Measurements from ENCODE around the gene AK9.

AK9 gene

DNA sequence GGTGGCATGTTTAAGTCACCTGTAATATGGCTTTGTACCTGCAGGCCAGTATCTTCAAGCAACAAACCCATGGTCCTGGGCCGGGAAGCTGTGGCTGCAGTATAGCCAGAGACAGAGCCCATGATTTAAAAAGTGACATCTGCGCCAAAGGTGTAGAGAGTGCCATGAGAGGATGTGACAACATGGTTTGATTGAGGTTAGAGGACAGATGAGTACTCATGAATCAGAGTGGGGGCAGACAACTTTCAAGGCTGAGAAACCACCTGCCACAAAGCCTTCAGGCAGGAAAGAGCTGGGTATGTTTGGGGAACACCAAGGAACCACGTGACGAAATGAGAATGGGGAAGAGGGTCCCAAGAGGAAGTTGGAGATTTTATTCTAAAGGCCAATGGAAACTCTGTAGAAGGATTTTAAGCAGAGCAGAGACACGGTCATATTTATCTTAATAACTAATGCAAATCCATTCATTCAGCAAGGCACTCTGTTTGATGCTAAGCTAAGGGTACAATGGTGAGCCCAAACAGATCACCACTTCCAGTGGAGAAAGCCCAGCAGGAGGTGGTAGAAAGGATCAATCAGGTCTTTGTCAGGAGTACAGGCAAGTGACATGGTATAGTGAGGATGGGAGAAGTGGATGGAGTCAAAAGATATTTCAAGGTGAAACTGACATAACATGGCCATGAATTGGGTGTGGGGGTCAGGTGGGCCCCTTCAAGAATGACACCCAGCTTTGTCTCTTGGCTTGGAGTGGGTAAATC lies 232.0 kb downstream of the AK9 start:
- no peak for DNase-seq (ENCODE audit: low read depth, low spot score)

DNA sequence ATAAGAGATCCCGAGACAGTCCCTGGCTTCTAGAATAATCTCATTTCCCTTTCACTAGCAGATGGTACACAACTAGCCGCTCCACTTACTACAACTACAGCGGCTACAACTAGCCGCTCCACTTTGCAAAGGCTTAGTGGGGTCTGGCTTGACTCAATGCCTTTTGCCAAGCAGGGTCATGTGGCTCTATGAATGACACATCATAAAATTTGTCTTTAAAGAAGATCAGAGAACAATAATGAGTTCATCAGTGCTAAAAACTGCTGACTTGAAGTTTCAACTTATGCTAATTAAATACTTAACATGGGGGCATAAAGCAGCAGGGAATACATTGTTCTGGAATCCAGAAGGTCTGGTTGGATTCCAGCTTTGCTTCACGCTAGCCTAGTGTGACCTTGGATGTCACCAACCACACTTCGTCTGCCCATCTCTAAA lies 233.4 kb downstream of the AK9 start:
- no peak for DNase-seq (ENCODE audit: low read depth, low spot score)

DNA sequence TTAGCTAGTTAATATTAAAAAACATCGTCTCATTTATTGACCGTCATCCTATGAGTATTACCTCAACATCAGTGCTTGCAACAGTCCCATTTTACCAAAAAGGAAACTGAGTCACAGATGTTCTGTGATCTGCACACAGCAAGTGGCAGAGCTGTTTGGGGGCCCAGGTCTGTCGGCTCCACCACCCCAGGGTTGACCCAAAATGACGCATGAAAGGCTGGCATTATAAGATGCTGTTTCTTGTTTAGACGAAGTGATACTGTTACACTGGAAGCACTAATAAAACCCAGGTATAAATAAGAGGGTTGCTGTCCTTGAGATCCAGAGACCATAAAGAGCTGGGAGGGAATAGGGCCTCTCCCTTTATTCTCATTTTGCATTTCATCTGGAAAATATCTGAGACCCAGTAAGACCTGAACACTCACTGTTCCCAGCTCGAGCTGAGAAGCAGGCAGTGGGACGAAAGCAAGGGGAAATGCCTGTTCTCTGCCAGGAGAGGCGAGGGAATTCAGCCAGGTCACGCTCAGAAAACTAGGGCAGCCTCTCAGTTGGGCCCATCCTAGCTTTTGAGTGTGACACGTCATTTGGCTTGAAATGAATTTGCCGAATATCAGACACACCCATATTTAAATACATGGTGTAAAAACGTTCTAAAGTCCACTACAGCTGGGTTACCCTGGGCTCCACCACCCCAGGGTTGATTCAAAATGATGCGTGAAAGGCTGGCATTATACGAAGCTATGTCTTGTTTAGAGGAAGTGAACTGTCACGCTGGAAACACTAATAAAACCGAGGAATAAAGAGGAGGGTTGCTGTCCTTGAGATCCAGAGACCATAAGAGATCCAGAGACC lies 234.1 kb downstream of the AK9 start:
- DNase-seq (ENCODE audit: low read depth, low spot score), result no peak

DNA sequence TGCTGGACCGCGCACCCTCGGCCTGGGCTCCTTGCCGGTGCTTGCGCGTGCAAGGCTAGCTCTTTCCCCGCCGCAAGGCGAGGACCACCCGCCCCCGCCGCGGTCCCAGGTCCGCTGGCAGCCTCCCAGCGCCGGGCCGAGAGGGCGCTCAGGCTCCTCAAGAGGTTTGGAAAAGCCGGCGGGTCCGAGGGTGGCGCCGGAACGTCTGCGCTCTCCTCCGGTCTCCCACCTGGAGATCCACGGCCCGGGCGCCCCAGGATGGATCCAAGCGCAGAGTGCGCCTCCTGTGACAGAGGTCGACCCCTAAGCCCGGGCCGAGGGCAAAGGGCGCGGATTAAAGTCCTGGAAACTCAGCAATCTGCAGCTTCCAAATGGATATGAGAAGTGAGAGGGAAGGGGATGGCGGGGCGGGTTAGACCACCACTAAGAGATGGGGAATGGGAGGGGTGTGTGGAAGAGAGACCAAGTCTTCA lies 234.9 kb downstream of the AK9 start:
- DNase-seq (ENCODE audit: low read depth, low spot score), result no peak

DNA sequence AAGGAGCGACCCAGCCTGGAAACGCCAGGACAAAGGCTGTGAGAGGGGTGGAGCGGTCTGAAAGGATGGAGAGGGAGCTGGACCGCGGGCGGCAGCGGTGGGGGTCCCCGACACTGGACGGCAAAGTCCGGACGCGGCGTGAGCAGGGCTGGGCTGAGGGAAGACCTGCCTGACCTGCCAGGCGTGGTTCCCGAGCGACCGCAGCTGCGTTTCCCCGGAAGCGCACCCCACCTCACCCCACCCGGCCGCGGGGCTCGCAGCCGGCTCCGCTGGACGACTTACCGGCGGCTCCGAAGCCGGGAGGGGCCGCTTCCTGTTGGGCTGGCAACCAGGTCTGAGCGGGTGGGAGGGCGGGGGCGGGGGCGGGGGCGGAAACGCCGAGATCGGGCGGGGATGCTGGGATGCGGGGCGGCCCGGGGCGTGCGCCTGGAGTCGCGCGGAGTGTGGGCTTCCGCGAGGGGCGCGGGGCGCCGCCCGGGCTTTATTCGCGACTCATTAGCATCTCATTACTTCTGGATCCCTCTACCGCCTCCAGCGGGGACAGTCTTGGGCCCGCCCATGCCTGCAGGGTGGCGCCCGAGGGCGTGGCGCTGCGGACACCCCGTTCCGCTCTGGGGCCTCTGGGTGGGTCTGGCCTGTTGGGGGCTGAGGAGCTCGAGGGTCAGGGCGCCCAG lies 235.4 kb downstream of the AK9 start, which contains the start of gene MICAL1:
Gene MICAL1, minus strand, starts transcription at position 336 of the 674 bp plus-strand sequence. CDS start 1,576 bp downstream, outside the sequence.
- no peak for DNase-seq (ENCODE audit: low read depth, low spot score)

DNA sequence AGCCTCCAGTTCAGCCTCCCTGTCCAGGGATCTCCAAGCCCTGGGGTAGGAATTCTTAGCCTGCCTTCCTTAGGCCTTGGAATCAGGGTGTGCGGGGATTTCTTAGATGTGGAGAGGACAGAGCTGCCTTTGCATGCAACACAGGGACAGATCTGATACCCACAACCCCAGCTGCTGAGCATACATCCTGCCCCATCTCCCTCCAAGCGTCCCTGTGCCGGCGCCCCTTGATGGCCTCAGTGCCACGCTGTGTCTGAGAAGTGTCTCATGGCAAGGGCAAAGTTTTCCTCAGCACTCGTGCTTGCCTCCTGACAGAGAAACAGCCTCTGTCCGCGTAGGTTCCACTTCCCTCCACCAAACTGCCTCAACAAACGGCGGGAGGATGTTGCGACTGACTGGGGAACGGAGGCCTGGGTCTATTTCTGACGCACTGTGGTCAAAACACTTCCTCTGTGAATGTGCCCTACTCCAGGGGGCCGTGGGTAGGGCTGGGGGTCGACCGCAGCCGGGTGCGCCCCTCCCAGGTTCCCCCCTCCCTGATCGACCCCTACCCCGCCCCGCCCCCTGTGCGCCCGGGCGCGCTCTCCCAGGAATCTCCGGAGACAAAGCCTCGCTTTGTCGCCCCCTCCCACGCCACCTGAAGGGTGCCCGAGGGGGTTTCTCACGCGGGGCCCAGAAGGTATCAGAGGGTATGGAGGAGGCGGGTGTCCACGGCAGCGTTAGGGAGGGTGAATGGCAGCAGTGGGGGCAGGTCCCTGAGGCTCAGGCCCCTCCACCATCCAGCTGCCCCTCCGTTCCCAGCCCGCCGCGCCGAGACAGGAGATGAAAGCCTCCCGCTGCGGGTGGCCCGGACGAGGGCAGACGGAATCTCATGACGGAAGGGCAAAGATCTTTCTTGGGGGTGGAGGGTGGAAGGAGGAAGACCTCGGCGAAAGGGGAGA lies 236.2 kb downstream of the AK9 start:
- DNase-seq (ENCODE audit: low read depth, low spot score), result no peak

DNA sequence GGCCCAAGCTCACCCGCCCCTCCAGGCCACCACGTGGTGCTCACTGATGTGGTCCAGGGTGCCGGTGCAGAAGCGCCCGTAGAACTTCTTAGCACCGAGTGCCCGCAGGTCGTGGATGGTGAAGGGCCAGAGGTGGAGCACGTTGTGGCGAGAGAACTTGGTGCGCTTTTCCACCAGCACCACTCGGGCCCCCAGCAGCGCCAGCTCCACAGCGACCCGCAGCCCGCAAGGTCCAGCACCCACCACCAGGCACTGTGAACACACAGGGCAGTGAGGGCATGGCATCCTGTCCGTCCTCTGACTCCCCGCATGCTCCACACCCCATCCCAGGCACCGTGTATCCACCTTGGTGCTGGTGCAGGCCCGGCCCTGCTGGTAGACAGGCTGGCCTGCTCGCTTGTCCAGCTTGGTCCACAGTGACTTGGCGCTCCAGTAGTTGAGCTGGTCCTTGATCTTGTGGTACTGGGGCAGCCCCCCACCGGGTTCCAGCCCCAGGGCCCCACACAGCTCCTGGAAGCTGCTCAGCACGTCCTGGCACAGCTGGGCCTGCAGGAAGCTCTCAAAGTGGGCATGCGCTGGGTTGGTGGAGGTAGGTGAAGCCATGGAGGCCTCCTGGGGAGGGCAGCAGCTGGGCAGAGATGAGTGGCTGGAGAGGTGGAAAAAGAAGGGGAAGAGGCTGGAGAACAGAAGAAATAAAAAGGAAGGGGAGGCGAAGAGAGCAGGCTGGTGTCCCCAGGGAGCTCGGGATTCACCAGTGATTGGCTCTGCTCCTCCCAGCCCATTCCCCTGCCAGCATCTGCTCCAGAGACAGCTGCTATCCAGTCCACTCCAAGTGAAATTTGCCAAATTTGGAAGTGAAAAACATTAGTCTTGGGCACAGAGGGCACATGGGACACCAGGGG lies 237.2 kb downstream of the AK9 start:
- DNase-seq (ENCODE audit: low read depth, low spot score), result no peak

DNA sequence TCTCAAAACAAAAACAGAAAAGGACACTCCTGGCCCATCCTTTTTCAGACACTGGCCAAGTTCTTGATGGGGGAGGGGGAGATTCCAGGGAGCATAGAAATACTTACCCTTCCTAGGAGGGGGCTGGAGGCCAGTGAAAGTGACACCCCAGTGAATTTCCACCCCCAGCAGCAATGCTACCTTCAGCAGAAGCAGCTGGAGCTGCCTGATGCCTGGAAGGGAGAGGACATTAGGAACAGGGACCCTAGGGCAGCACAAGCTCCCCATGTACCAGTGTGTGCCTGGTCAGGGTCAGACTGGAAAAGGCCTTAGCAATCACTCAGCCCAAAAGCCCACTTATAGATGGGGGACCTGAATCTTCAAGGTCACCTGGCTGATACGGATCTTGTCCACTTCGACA lies 237.8 kb downstream of the AK9 start:
- no peak for DNase-seq (ENCODE audit: low read depth, low spot score)

DNA sequence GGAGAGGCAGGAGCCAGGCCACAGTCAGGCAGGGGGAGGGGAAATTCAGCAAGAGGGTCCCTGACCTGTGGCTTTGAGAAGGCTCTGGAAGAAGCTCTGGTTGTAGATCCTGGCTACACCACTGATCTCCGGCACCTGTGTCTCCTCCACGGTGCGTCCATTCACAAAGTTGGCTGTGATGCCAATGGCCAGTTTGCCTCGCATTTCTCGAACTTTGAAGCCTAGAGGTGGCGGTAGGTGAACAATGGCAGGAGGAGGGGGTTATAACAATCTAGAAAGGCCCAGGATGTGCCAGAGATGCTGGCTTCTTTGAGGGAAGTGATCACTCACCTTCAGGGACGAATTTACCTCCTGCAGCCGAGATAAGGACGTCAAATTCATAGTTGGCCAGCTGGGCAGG lies 238.8 kb downstream of the AK9 start:
- no peak for DNase-seq (ENCODE audit: low read depth, low spot score)

DNA sequence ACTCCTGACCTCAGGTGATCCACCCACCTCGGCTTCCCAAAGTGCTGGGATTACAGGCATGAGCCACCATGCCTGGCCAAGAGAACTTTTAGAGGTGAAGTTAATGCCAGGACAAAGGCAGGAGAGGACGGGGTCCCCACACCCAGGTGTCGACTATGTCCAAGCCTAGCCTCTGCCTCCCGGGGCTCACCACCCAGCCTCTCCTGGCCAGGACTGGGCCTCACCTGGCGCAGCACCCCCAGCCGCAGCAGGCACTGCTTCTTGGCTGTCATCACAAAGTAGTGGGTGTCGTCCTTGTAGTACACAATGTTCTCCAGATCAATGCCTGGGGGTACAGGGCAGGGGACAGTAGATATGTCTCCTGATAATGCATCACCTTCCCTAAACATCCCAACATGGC lies 239.6 kb downstream of the AK9 start:
- no peak for DNase-seq (ENCODE audit: low read depth, low spot score)

DNA sequence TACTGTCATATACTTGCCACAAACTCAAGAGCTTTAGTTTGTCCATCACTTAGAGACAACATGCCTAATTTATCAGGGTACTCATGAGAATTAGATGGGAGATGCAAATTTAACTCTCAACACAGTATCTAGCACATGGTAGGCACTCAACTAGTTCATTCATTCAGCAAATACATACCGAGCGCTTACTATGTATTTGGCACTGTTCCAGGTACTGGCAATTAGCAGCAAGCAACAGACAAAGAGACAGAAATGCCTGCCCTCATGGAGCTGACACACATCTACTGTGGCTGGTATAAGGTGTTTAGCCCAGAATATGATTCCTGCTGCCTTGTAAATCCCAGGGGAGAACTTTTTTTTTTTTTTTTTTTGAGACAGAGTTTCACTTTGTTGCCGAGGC lies 240.2 kb downstream of the AK9 start:
- no peak for DNase-seq (ENCODE audit: low read depth, low spot score)

DNA sequence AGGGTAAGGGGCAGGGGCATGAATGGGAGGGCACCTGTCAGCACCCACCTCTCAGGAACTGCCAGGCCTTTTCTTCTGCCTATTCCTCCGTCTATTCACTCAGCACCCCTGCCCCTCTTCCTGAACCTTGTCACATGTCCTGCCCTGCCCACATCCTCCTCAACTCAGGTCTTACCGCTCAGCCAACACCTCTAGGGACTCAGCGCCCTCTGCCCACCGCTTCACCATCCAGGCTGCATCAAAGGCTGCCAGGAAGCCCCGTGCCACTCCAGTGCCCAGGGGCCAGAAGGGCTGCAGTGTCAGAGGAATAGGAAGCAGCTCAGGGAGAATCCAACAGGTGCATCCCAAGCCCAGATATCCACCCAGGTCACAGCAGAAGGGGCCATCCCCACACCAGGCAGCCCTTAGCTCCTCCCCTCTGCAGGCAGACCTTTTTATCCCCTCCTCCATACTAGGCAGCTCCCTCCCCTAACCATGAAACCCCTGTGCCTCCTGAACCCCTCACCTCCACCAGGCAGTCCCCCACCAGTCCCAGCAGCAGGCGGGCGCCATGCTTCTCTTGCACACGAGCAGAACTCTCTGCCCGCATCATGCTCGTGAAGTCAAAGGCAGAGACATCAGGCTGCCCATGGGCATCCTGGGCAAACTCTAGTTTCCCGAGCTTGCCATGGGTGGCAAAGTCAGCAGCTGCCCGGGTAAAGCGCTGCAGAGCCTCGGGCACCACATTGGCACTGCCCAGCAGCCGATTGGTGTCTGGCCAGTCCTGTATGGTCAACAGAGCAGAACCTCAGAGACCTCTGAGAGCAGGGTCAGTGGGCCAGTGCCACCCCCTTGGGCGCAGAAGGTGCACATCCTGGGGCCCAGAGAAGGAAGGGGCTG lies 241.0 kb downstream of the AK9 start:
- no peak for DNase-seq (ENCODE audit: low read depth, low spot score)

DNA sequence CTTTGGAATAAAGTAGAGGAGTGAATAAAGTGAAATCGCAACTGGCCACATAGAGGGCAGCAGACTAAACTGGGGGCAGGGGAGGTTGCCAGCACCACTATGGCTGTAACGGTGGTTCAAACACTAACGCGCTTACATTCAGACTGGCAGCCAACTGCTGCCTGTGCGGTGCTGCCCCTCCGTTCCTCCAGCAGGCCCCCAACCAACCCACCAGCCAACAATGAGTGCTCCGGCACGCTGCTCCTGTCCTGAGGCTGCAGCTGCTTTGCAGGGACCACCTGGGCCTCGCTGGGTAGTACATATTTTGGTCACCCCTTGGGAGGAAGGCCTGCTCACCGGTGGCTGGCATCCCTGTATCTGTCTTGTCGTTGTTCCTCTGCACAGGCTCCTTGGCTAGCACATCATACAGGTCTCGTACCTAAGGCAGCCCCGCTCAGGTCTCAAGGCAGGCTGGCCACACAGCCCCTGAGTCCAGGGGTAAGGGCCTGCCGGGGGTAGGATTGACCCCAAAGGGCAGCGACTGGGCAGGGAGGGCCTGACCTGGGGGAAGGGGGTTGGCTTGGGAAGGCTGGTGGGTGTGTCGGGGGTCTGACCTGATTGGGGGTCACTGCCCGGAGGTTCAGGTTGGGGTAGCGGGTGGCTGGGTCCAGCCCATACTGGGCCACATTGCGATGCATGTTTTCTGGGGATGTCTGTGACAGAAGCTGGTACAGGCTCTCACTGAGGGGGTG lies 241.8 kb downstream of the AK9 start:
- no peak for DNase-seq (ENCODE audit: low read depth, low spot score)

DNA sequence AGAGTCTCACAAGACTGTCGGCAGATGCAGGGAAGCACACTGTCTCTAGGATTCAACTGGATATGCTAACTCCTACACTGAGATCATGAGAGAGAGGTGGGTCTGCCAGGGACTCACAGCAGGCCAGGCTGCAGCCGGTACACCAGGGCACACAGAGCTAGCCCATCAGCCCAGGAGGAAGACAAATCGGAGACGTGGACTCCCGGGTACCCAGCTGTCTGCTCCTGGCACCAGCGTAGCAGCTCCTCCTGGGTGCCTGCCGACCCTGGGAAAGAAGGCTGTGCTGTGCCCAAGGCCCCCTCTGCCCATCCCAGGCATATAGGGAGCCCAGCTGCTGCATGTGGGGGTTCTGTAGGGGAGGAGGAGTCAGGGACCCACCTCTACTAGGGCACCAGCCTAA lies 242.4 kb downstream of the AK9 start:
- DNase-seq (ENCODE audit: low read depth, low spot score), result no peak

DNA sequence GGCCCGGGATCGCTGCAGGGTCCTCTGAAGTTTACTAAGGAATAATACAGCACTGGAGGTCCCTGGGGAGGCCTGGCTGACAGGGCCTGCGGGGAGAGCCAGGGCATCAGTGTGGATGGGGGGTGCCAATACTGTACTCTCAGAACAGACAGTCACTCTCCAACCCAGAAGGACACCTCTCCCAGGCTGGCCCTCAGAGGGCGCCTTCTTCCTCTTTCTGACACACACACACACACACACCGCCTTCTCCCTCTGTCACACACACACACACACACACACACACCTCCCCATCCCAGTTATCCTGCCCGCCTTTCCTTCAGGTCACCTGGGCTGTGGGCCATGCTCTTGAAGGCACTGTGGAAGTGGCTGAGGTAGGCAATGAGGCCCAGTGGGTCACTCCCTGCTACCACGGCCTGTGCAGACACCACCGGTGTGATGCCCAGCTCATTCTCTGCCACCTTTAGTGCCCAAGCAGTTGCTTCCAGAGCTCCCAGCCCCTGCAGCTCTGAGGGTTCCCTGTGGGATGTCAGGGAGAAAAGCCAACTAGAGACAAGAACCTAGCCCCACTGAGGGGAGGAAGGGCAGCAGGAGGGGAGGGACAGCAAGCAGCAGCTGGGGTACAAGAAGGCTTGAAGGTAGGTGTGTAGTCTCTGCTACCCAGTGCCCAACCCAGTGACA lies 243.0 kb downstream of the AK9 start:
- DNase-seq (ENCODE audit: low read depth, low spot score), result no peak

DNA sequence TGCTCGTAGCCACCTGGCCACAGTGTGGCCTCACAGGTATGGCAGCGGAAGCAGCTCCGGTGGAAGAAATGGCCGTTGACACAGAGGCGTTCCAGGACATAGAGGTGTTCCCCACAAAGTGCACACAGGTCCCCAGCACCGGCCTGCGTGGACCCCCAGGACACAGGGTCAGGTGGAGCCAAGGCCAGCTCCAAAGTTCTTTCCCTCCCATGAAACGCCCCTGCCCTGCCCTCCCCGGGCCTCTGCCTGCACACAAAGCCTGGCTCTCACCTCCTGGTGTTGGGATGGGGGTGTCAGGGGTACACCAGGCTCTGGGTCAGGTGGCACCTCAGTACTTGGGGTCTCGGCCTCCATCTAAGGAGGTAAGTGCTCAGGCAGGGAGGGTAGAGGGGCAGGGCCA lies 243.9 kb downstream of the AK9 start:
- DNase-seq (ENCODE audit: low read depth, low spot score), result no peak

DNA sequence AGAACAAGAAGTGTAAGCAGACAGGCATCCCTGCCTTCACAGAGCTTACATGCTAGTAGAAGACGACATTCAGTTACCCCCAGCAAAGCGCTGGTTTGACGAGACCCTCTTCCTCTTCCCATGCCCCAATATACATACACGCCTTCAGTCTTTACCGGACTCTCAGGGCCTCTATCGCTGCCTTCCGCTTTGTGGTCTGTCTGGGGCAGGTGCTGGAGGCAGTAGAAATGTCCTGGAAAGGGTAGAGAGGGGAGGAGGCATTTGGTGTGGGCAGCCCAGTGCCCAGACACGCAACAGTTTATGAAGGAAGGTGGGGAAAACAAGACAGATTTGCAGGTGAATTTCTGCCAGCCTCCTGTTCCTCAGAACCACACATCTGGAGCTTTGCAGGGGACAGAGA lies 244.5 kb downstream of the AK9 start:
- no peak for DNase-seq (ENCODE audit: low read depth, low spot score)

DNA sequence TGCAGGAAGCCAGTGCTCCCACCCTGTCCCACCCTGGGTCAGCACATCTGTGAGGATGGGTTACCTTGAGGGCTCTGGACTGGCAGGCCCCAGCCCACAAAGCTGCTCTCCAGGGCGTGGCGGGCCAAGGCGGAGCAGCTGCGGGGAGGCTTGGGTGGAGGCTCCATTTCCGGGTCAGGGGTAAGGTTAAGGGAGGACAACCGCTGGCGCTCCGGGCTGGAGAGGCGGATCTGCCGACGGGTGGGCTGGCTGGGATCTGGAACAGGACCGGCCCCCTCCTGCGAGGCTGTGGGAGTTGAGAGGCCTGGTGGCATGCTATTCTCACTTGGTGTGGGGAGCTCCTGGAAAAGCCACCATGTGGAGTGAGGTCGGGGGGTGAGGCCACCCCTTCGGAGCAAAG lies 244.9 kb downstream of the AK9 start:
- no peak for DNase-seq (ENCODE audit: low read depth, low spot score)
